IMR-90 (cell line): Measurements from ENCODE around the gene GTF3C1. TPM values are rescaled to one million over a fixed set of nuclear protein-coding genes. Genes with fewer than 3 reads are reported as not detected.

Experiments used
- ATAC-seq: fragments of 200-7000 bp; cut with Tn5 transposase; 2 replicates; pipeline ENCODE4 v1.9.1; 2020; ENCODE audit warnings: low read depth, mild to moderate bottlenecking, moderate library complexity
- BruUV-seq: library from RNA; stranded (reverse); fragments of 400-500 nt; replicated peaks from 2 replicates; lab custom pipeline; 2021; lab: Mats Ljungman, UMichigan
- CTCF ChIA-PET: fragments of 300-600 bp; formaldehyde crosslinking; extraction: SDS; loops from one replicate; lab custom pipeline; 2021; ENCODE audit warnings: antibody characterized with exemption; lab: Yijun Ruan, JAX
- POLR2A ChIA-PET: fragments of 300-600 bp; sonication (Branson Sonifier 250); formaldehyde crosslinking; loops from one replicate; lab custom pipeline; 2022; ENCODE audit warnings: antibody characterized with exemption; ENCODE audit not compliant: unreplicated experiment; lab: Charles Lee
- DNase-seq: peaks from one replicate; pipeline ENCODE4 v3.0.0; 2013
- H2AFZ ChIP-seq: replicated peaks from 2 replicates; pipeline ENCODE3; 2013; ENCODE audit warnings: low read length, mild to moderate bottlenecking; ENCODE audit not compliant: poor library complexity
- H2AK5ac ChIP-seq: 2 replicates; pipeline ENCODE4 v1.6.1; 2013; ENCODE audit warnings: low read depth, low read length, inconsistent platforms
- H2AK9ac ChIP-seq: replicated peaks from 2 replicates; pipeline ENCODE3; 2013; ENCODE audit warnings: mild to moderate bottlenecking, low read depth, low read length, moderate library complexity; ENCODE audit not compliant: poor library complexity
- H2BK120ac ChIP-seq: 2 replicates; pipeline ENCODE4 v1.6.1; 2013; ENCODE audit warnings: low read depth, low read length, inconsistent platforms
- H2BK15ac ChIP-seq: 3 replicates; pipeline ENCODE4 v1.6.1; 2013; ENCODE audit warnings: low read depth, low read length, inconsistent platforms
- H2BK20ac ChIP-seq: 2 replicates; pipeline ENCODE4 v1.6.1; 2013; ENCODE audit warnings: low read depth, mild to moderate bottlenecking, inconsistent platforms, low read length, moderate library complexity
- H2BK5ac ChIP-seq: 2 replicates; pipeline ENCODE4 v1.6.1; 2013; ENCODE audit warnings: mild to moderate bottlenecking, low read depth, low read length, inconsistent platforms; ENCODE audit not compliant: poor library complexity, severe bottlenecking
- H3K14ac ChIP-seq: replicated peaks from 2 replicates; pipeline ENCODE4 v1.6.1; 2013; ENCODE audit warnings: low read depth, low read length, inconsistent platforms
- H3K18ac ChIP-seq: 2 replicates; pipeline ENCODE4 v1.6.1; 2013; ENCODE audit warnings: low read depth, low read length, control low read depth
- H3K23ac ChIP-seq: 2 replicates; pipeline ENCODE4 v1.6.1; 2013; ENCODE audit warnings: low read depth, low read length, inconsistent platforms
- H3K27ac ChIP-seq: 2 replicates; pipeline ENCODE4 v1.5.1; 2013; ENCODE audit warnings: mild to moderate bottlenecking, control low read depth, low read length; ENCODE audit not compliant: insufficient read depth
- H3K27me3 ChIP-seq: 2 replicates; pipeline ENCODE4 v1.6.1; 2013; ENCODE audit warnings: low read length; ENCODE audit not compliant: control insufficient read depth, insufficient read depth
- H3K36me3 ChIP-seq: 2 replicates; pipeline ENCODE4 v1.6.1; 2013; ENCODE audit warnings: low read length, mixed read lengths; ENCODE audit not compliant: control insufficient read depth, insufficient read depth
- H3K4ac ChIP-seq: 2 replicates; pipeline ENCODE4 v1.6.1; 2013; ENCODE audit warnings: low read depth, low read length, inconsistent platforms
- H3K4me1 ChIP-seq: 2 replicates; pipeline ENCODE4 v1.6.1; 2013; ENCODE audit warnings: low read length, mixed read lengths; ENCODE audit not compliant: control insufficient read depth, insufficient read depth
- H3K4me2 ChIP-seq: 2 replicates; pipeline ENCODE4 v1.6.1; 2013; ENCODE audit warnings: low read depth, mild to moderate bottlenecking, control low read depth, low read length, moderate library complexity
- H3K4me3 ChIP-seq: 2 replicates; pipeline ENCODE4 v1.5.1; 2013; ENCODE audit warnings: low read depth, mild to moderate bottlenecking, control low read depth, low read length, moderate library complexity; ENCODE audit not compliant: insufficient read depth
- H3K56ac ChIP-seq: 2 replicates; pipeline ENCODE4 v1.6.1; 2013; ENCODE audit warnings: low read length, inconsistent platforms; ENCODE audit not compliant: insufficient read depth; ENCODE audit errors: extremely low read depth
- H3K79me1 ChIP-seq, 2 experiments: 2 replicates each; pipeline ENCODE4 v1.6.1; 2013; ENCODE audit warnings: low read length in 2 of 2, inconsistent platforms in 1 of 2, low read depth in 1 of 2
- H3K9ac ChIP-seq: 2 replicates; pipeline ENCODE4 v1.6.1; 2013; ENCODE audit warnings: low read depth, low read length, control low read depth
- H3K9me1 ChIP-seq: 2 replicates; pipeline ENCODE4 v1.6.1; 2013; ENCODE audit warnings: low read length, inconsistent platforms; ENCODE audit not compliant: insufficient read depth
- H3K9me3 ChIP-seq: 2 replicates; pipeline ENCODE4 v1.6.1; 2013; ENCODE audit warnings: low read length; ENCODE audit not compliant: control insufficient read depth, insufficient read depth
- H4K20me1 ChIP-seq: 2 replicates; pipeline ENCODE4 v1.6.1; 2013; ENCODE audit warnings: low read length, inconsistent platforms; ENCODE audit not compliant: insufficient read depth
- H4K5ac ChIP-seq: 2 replicates; pipeline ENCODE4 v1.6.1; 2013; ENCODE audit warnings: mild to moderate bottlenecking, low read depth, low read length, control low read depth
- H4K8ac ChIP-seq, 2 experiments: 2 replicates each; pipeline ENCODE4 v1.6.1; 2013; ENCODE audit warnings: low read depth in 2 of 2, low read length in 2 of 2, control low read depth in 1 of 2, inconsistent platforms in 1 of 2
- H4K91ac ChIP-seq: 2 replicates; pipeline ENCODE4 v1.6.1; 2013; ENCODE audit warnings: low read depth, low read length, inconsistent platforms; ENCODE audit not compliant: insufficient read depth
- CEBPB ChIP-seq: IDR thresholded peaks from 2 replicates; pipeline ENCODE4 v1.6.1; 2012; ENCODE audit warnings: low read depth, low read length, improper control_type of control experiment
- CTCF ChIP-seq: conservative IDR thresholded peaks from 2 replicates; pipeline ENCODE4 v1.5.1; 2012; ENCODE audit warnings: mild to moderate bottlenecking, low read depth, low read length, improper control_type of control experiment
- MAFK ChIP-seq: IDR thresholded peaks from 2 replicates; pipeline ENCODE4 v1.6.1; 2012; ENCODE audit warnings: low read depth, low read length, improper control_type of control experiment
- MAZ ChIP-seq: IDR thresholded peaks from 2 replicates; pipeline ENCODE4 v1.6.1; 2012; ENCODE audit warnings: low read depth, mild to moderate bottlenecking, low read length, improper control_type of control experiment, moderate library complexity, borderline replicate concordance
- MXI1 ChIP-seq: IDR thresholded peaks from 2 replicates; pipeline ENCODE4 v1.6.1; 2012; ENCODE audit warnings: low read depth, mild to moderate bottlenecking, low read length, moderate library complexity, borderline replicate concordance
- NFE2L2 ChIP-seq: fragments of 150-350 bp; IDR thresholded peaks from 2 replicates; pipeline ENCODE4 v1.6.1; 2016; ENCODE audit warnings: low read depth, mild to moderate bottlenecking, low read length
- POLR2A ChIP-seq: IDR thresholded peaks from 2 replicates; pipeline ENCODE4 v1.6.1; 2012; ENCODE audit warnings: mild to moderate bottlenecking, low read depth, low read length
- RAD21 ChIP-seq: IDR thresholded peaks from 2 replicates; pipeline ENCODE4 v1.6.1; 2012; ENCODE audit warnings: low read length, improper control_type of control experiment
- RFX5 ChIP-seq: IDR thresholded peaks from 2 replicates; pipeline ENCODE4 v1.8.0; 2012; ENCODE audit warnings: low read depth, mild to moderate bottlenecking, low read length, moderate library complexity
- SMC3 ChIP-seq: fragments of 150-350 bp; IDR thresholded peaks from 2 replicates; pipeline ENCODE4 v1.6.1; 2016; ENCODE audit warnings: low read depth, mild to moderate bottlenecking, antibody characterized with exemption, low read length, moderate library complexity
- WGBS, 2 experiments: methylation state at CpG; one replicate each; pipeline versions ENCODE4 v1.1.5 to v1.1.7; 2013; ENCODE audit warnings: missing lambda C conversion rate in 2 of 2; ENCODE audit not compliant: insufficient read length in 1 of 2; ENCODE audit errors: extremely low coverage in 2 of 2; 5-methylcytosine and 5-hydroxymethylcytosine counted together
- dilution Hi-C: fragments of 300-500 bp; cut with HindIII; formaldehyde crosslinking; loops from one replicate; pipeline ENCODE4 v1.14.3; 2018; ENCODE audit warnings: low sequenced_read_pairs; ENCODE audit not compliant: unreplicated experiment
- in situ Hi-C: fragments of 300-500 bp; cut with MboI; formaldehyde crosslinking; loops from 3 replicates; pipeline ENCODE4 v1.14.3; 2019; ENCODE audit warnings: low sequenced_read_pairs, inconsistent platforms, mixed read lengths
- intact Hi-C: fragments of 100-400 bp; cut with micrococcal nuclease; formaldehyde crosslinking; loops from 2 replicates; pipeline ENCODE4 v1.10.0; 2022
- polyA plus RNA-seq, 3 experiments: library from polyadenylated mRNA; depleted of rRNA; stranded (reverse); fragments of >200 nt; gene quantifications; 2 replicates each; pipeline ENCODE4 v1.2.3, GENCODE V29; 2012; ENCODE audit warnings: low replicate concordance in 1 of 3
- total RNA-seq: library from RNA; depleted of rRNA; stranded (reverse); fragments of >200 nt; gene quantifications from 2 replicates; pipeline ENCODE4 v1.2.3, GENCODE V29; 2012

The GTF3C1 gene
- total and polyA plus RNA-seq, 2 of the 4 experiments (the other 2 are of a cell fraction) = 50.8 to 68.1 TPM

- no peak overlapping the region for H3K23ac ChIP-seq
- H3K9me3 ChIP-seq = peaks cover 5% of the 10 kb centered on the region
- H3K36me3 ChIP-seq = peaks cover 88% of the 10 kb centered on the region
- H4K5ac ChIP-seq = no peak overlapping the region
- no peak for TF ChIP-seq MAFK
- TF ChIP-seq RFX5 = no peak
- TF ChIP-seq CEBPB = no peak
- TF ChIP-seq MAZ = no peak
- TF ChIP-seq MXI1 = no peak
- no peak for TF ChIP-seq RAD21
- no peak for TF ChIP-seq SMC3
- TF ChIP-seq CTCF = no peak
- no peak for TF ChIP-seq NFE2L2
- no peak for TF ChIP-seq POLR2A
- H2AFZ ChIP-seq = no peak overlapping the region
- in situ Hi-C loops = loop anchor here (25.0 kb wide), 1 partner anchor 1632 kb away; no protein-coding TSS in a partner anchor
- H2BK5ac ChIP-seq = no peak overlapping the region
- peaks cover 0 to 40% of the 10 kb centered on the region in 2 experiments; a peak in 3 of 4 replicates for H3K79me1 ChIP-seq
- no TSS peak for BruUV-seq
- H2BK15ac ChIP-seq = no peak overlapping the region
- no peak overlapping the region for H2BK120ac ChIP-seq
- H4K91ac ChIP-seq = no peak overlapping the region
- 83% methylated on average over 1 of the region's 22 CpGs; no CpG with 5 or more reads in 1 of the 2 experiments for WGBS, 2 experiments
- intact Hi-C loops = no loop called here
- H3K4ac ChIP-seq = no peak overlapping the region
- H3K18ac ChIP-seq = no peak overlapping the region
- peaks cover 13% of the 10 kb centered on the region for H3K9me1 ChIP-seq
- DNase-seq (no peak), ATAC-seq (no peak)
- dilution Hi-C loops = no loop called here
- H4K20me1 ChIP-seq = no peaks in the 10 kb centered on the region
- H3K9ac ChIP-seq = no peak overlapping the region
- no peaks in the 10 kb centered on the region for H3K27me3 ChIP-seq
- CTCF ChIA-PET = no interaction called here
- no peak overlapping the region for H3K4me2 ChIP-seq
- no peak overlapping the region for H2AK5ac ChIP-seq
- no peak overlapping the region for H3K14ac ChIP-seq
- no peak overlapping the region for H3K4me3 ChIP-seq
- POLR2A ChIA-PET = no interaction called here
- H2BK20ac ChIP-seq = no peak overlapping the region
- H3K4me1 ChIP-seq = peaks cover 11% of the 10 kb centered on the region
- no peak overlapping the region for H3K56ac ChIP-seq
- H3K27ac ChIP-seq = no peak overlapping the region
- H2AK9ac ChIP-seq = no peak overlapping the region
- no peak overlapping the region for H4K8ac ChIP-seq
These were observed 80.7 kb downstream of the GTF3C1 start for GRCh38 chr16:27468941-27469531.
